HG03045 (cell line): ENCODE measurements around the gene SIAH2.
A peak's percentile ranks its signal among the peaks of the same experiment; 100 is the strongest.

Experiments used
- ATAC-seq: cut with Tn5 transposase; IDR thresholded peaks from one replicate; pipeline ENCODE4 v1.9.1; 2021; ENCODE audit warnings: mild to moderate bottlenecking, moderate library complexity; ENCODE audit not compliant: unreplicated experiment

The SIAH2 gene

GRCh38 chr3:150736316-150736719, 26.7 kb downstream of the SIAH2 start:
- no peak for ATAC-seq

DNA sequence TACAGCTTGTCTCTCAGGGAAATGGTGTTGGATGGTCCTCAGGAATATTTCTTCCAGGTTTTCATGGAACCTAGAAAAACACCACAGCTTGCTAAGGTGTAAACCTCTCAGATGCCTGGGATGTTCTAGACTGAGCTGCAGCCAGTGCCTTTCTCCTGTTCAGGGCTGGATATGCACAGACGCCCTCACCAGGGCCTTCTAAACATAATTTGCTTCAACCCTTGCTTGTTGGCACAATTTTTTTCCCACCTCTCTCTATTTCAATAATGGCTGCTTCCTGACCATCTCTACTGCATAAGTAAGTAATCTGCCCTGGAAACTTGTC, 28.2 kb downstream of the SIAH2 start:
- ATAC-seq = no peak

DNA sequence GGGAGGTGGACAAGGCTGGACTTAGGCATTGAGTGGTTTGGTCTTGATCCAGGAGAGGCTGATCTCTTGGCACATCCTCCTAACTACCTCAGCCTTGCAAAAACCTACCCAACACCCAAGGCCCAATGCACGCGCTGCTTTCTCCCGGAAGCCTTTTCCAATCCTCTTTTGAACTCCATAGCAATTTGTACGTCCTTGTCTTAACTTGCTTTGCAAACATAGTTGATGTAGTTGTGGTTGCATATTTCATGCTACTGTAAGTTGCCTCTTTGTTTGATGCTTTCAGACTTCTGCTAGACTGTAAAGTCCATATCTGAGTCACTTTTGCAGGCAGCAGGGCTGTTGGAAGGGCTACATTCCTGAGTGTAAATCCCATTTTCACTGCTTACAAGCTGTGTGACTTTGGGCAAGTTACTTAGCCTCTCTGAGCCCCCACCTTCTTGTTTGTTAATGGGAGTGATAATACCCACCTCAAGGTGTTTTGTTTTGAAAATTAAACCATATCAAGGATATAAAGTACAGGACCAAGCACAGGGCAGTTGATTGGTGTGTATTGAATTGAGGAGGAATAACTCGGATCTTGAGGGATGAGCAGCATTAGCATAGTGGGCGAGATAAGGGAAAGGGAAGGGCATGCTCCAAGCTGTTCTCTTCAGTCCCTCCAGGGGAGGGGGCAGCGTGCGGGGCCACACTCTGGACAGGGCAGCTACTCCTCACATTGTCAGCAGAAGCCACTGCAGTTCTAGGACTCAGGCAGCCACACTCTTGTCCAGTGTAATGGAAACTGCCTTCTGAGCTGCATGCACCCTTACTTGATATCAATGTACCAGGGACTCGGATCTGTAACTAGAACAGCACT, 28.8 kb downstream of the SIAH2 start:
- ATAC-seq = no peak

- no peak for ATAC-seq
Measured at GRCh38 chr3:150733373-150733935, 29.5 kb downstream of the SIAH2 start.

- no peak for ATAC-seq
Measured at GRCh38 chr3:150729682-150730360, 33.1 kb downstream of the SIAH2 start.

DNA sequence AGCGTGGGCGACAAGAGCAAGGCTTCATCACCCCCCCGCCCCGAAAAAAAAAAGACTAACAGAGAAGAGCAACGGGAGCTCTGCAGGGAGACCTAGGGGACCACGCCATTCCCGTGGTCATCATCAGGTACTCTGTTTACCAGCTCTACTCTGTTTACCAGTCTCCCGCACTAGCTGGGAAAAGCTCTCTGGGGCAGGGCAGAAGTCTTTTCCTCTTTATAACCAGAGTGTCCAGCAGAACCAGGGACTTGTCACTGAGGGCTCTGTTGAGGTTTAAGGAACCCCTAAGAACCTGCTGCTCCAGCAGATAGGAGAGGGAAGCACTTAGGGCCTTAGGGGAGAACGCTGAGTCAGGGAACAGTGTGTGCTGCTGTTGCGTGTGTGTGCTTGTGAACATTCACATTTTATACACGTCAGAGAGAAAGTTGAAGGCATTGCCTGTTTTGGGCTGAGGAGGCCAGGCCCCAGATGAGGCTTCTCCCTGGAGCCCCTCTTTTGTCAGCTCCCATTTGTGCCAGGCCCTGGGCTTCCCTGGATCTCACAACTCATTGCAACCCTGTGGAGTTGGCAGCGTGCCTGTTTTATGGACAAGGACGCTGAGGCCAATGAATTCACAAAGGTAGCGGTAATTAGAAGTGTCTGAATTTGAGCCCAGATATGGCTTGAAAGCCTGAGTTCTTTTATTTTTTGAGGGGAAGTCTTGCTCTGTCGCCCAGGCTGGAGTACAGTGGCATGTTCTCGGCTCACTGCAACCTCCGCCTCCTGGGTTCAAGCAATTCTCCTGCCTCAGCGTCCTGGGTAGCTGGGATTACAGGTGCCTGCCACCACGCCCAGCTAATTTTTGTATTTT, 35.1 kb downstream of the SIAH2 start:
- ATAC-seq = no peak

GRCh38 chr3:150725548-150725947, 37.4 kb downstream of the SIAH2 start:
- ATAC-seq = no peak

- ATAC-seq = no peak
Measured at GRCh38 chr3:150723946-150724345, 39.0 kb downstream of the SIAH2 start.

GRCh38 chr3:150722267-150722666, 40.7 kb downstream of the SIAH2 start:
- no peak for ATAC-seq

- peak; percentile 72 for ATAC-seq
Measured at GRCh38 chr3:150721285-150722130, 41.5 kb downstream of the SIAH2 start.

GRCh38 chr3:150720444-150720843, 42.5 kb downstream of the SIAH2 start:
- no peak for ATAC-seq

- ATAC-seq = no peak
Measured at GRCh38 chr3:150710097-150710496, 52.9 kb downstream of the SIAH2 start.

GRCh38 chr3:150703756-150704344, 59.1 kb downstream of the SIAH2 start, which contains the start of gene ERICH6:
Gene ERICH6, minus strand, starts transcription at chr3:150703920. Its CDS starts 22 bp downstream, at chr3:150703898.
- peak; percentile 100 for ATAC-seq

DNA sequence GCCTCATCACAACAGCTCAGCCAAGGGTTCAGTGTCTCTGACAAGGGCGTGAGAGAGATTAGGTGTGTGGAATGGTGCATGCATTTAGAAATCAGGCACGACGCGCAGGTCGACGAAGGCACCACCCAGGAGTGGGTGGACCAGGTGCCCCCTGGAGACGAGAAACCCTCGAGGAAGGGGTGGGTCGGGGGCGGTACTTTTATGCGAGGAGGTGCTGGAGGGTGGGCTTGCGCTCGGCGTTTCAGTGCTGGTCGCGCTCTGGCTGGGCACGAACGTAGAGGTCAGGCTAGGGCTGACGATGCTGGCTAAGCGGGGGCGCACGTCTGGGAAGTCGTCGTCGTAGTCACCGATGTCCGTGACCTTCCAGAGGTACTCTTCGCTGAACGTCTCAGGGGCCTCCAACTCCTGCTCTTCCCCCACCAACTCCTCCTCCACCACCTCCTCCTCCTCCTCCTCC, 59.6 kb downstream of the SIAH2 start:
- ATAC-seq = peak; percentile 31

GRCh38 chr3:150699068-150699639, 63.8 kb downstream of the SIAH2 start:
- ATAC-seq = no peak

DNA sequence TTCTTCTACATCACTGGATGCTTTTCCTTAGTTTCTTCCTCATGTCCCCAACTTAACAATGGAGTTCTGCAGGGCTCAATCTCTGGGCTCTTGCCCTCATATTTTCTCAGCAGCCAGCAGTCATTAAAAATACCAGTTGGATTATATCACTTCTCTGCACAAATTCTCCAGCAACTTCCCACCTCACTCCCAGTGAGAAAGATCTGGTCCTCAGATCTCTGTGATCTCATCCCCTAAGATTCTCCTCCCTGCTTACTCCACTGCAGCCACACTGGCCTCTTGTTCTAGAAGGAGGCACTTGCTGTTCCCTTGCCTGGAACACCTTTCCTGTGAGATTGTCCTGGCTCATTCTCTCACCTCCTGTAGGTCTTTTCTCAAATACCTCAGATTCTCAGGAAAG, 65.3 kb downstream of the SIAH2 start:
- ATAC-seq = no peak

GRCh38 chr3:150691414-150692040, 71.4 kb downstream of the SIAH2 start:
- ATAC-seq = no peak
